ENCODE data around the gene HCAR3.
"Not testable (repeated sequence)": the region's sequence is repeated elsewhere in the genome, so short reads cannot be mapped to it uniquely, and the experiment has no call there.

- TF ChIP-seq POLR2AphosphoS5 (IDR thresholded peaks at IDR 0.05; ENCODE audit: borderline replicate concordance, low read depth, low read length); EZH2 (IDR thresholded peaks at IDR 0.05); FOXP2 (optimal IDR thresholded peaks at IDR 0.05; ENCODE audit: control extremely low read depth, extremely low read length, insufficient read depth): not testable (repeated sequence)
Measured at GRCh38 chr12:122716658-122717057, at the start of gene HCAR3.

Data from SK-N-MC (cell line).